Measurements from ENCODE around the gene CFAP58.

CFAP58 gene

GRCh38 chr10:104322416-104322782 lies 31.2 kb upstream of the CFAP58 start:
- no peak for DNase-seq (ENCODE audit: low read depth in 3 of 3)

- no peak for DNase-seq (ENCODE audit: low read depth in 3 of 3)
Measured at GRCh38 chr10:104323085-104323484, 30.5 kb upstream of the CFAP58 start.

GRCh38 chr10:104323760-104324201 lies 29.9 kb upstream of the CFAP58 start:
- DNase-seq (ENCODE audit: low read depth in 3 of 3) = no peak

- DNase-seq (ENCODE audit: low read depth in 3 of 3) = no peak
Measured at GRCh38 chr10:104324221-104324686, 29.4 kb upstream of the CFAP58 start.

GRCh38 chr10:104324931-104325330 lies 28.7 kb upstream of the CFAP58 start:
- DNase-seq (ENCODE audit: low read depth in 3 of 3) = no peak

- DNase-seq (ENCODE audit: low read depth in 3 of 3) = no peak
Measured at GRCh38 chr10:104325436-104326435, 27.9 kb upstream of the CFAP58 start.

- DNase-seq (ENCODE audit: low read depth in 3 of 3) = no peak
Measured at GRCh38 chr10:104326991-104327610, 26.5 kb upstream of the CFAP58 start.

- no peak for DNase-seq (ENCODE audit: low read depth in 3 of 3)
Measured at GRCh38 chr10:104327745-104328645, 25.6 kb upstream of the CFAP58 start.

GRCh38 chr10:104328646-104328895 lies 25.1 kb upstream of the CFAP58 start:
- DNase-seq (ENCODE audit: low read depth in 3 of 3) = no peak

GRCh38 chr10:104328896-104329710 lies 24.5 kb upstream of the CFAP58 start:
- peak in 2 of 3 experiments; percentile 60 to 61 for DNase-seq (ENCODE audit: low read depth in 3 of 3)

- no peak for DNase-seq (ENCODE audit: low read depth in 3 of 3)
Measured at GRCh38 chr10:104329735-104330134, 23.9 kb upstream of the CFAP58 start.

GRCh38 chr10:104330168-104331110 lies 23.2 kb upstream of the CFAP58 start:
- DNase-seq (ENCODE audit: low read depth in 3 of 3) = no peak

- no peak for DNase-seq (ENCODE audit: low read depth in 3 of 3)
Measured at GRCh38 chr10:104331208-104331838, 22.3 kb upstream of the CFAP58 start.

GRCh38 chr10:104332243-104333031 lies 21.2 kb upstream of the CFAP58 start:
- DNase-seq (ENCODE audit: low read depth in 3 of 3) = no peak

- DNase-seq (ENCODE audit: low read depth in 3 of 3) = peak in 1 of 3 experiments; percentile 44
Measured at GRCh38 chr10:104333032-104333727, 20.5 kb upstream of the CFAP58 start.

GRCh38 chr10:104333728-104334373 lies 19.8 kb upstream of the CFAP58 start:
- no peak for DNase-seq (ENCODE audit: low read depth in 3 of 3)

- DNase-seq (ENCODE audit: low read depth in 3 of 3) = no peak
Measured at GRCh38 chr10:104334561-104334960, 19.1 kb upstream of the CFAP58 start.

Measured in stimulated activated CD4-positive, alpha-beta T cell treated with anti-CD3 and anti-CD28 coated beads, TNF-alpha, amount 100 ng/mL, for 4 hours (primary cell).